ENCODE data around the gene FOXA3.

The FOXA3 gene

DNA sequence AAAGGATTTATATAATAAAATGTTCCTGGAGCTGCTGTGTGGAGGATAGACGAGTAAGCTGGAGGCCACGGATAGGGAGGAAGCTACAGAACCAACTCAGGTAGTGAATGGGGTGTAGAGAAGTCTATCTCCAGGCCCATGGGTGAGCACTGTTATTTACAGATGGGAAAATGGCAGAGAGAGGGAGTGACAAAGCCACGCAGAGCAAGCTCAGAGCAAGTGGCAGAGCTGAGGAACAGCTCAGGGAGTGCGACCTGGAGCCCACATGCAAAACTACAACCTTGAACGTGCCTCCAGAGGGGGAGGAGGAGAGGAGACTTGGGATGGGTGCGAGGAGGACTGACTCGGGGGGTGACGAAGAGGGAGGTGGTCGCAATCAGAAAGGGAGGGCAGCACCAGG is 35.6 kb upstream of the FOXA3 start:
- Histone ChIP-seq H3K4me3 (ENCODE audit: low read depth, low read length) (no peak overlapping the region), H3K36me3 (ENCODE audit: control insufficient read depth in 2 of 2, insufficient read depth in 1 of 2, low read length in 2 of 2) (peaks cover 26 to 88% of the 10 kb centered on the region in 2 experiments; a peak in 2 of 3 replicates), H3K4me1 (ENCODE audit: control insufficient read depth, insufficient read depth, low read length) (no peaks in the 10 kb centered on the region), H3K27ac (ENCODE audit: extremely low read depth, low read depth, low read length) (no peak overlapping the region), H3K9me3 (ENCODE audit: control insufficient read depth, insufficient read depth, low read depth, low read length) (no peaks in the 10 kb centered on the region)
- ChIA-PET CTCF (interaction anchor here (3.4 to 4.1 kb wide), 2 partner anchors 11 to 54 kb away, joined by 12 to 35 read pairs; no protein-coding TSS in a partner anchor), POLR2A (interaction anchor here (1.0 kb wide), 1 partner anchor 9 kb away, joined by 6 read pairs; no protein-coding TSS in a partner anchor)
- TF ChIP-seq SALL2 (tag by site-specific recombination; IDR thresholded peaks at IDR 0.05; ENCODE audit: borderline replicate concordance) (no peak), KLF17 (tag by site-specific recombination; IDR thresholded peaks at IDR 0.05) (no peak), MYNN (tag by site-specific recombination; IDR thresholded peaks at IDR 0.05; ENCODE audit: borderline replicate concordance) (no peak), HOXC10 (CRISPR knock-in tag; IDR thresholded peaks at IDR 0.05) (no peak), ZNF791 (tag by site-specific recombination; IDR thresholded peaks at IDR 0.05) (no peak), ZNF221 (tag by site-specific recombination; IDR thresholded peaks at IDR 0.05; ENCODE audit: borderline replicate concordance) (no peak), EGR2 (tag by site-specific recombination; IDR thresholded peaks at IDR 0.05; ENCODE audit: low read depth) (no peak), ZNF354C (tag by site-specific recombination; IDR thresholded peaks at IDR 0.05; ENCODE audit: borderline replicate concordance, low read depth) (no peak)
- TF ChIP-seq, protein P1, sequence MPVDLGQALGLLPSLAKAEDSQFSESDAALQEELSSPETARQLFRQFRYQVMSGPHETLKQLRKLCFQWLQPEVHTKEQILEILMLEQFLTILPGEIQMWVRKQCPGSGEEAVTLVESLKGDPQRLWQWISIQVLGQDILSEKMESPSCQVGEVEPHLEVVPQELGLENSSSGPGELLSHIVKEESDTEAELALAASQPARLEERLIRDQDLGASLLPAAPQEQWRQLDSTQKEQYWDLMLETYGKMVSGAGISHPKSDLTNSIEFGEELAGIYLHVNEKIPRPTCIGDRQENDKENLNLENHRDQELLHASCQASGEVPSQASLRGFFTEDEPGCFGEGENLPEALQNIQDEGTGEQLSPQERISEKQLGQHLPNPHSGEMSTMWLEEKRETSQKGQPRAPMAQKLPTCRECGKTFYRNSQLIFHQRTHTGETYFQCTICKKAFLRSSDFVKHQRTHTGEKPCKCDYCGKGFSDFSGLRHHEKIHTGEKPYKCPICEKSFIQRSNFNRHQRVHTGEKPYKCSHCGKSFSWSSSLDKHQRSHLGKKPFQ (tag by site-specific recombination; IDR thresholded peaks at IDR 0.05) = no peak
- TF ChIP-seq, protein P2, sequence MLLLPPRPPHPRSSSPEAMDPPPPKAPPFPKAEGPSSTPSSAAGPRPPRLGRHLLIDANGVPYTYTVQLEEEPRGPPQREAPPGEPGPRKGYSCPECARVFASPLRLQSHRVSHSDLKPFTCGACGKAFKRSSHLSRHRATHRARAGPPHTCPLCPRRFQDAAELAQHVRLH (tag by site-specific recombination; IDR thresholded peaks at IDR 0.05) = no peak

- ChIA-PET CTCF (interaction anchor here (4.1 kb wide), 1 partner anchor 12 kb away, joined by 35 read pairs; no protein-coding TSS in a partner anchor), POLR2A (no interaction called here)
- peaks cover 29 to 87% of the 10 kb centered on the region in 2 experiments; a peak in 2 of 3 replicates for H3K36me3 ChIP-seq (ENCODE audit: control insufficient read depth in 2 of 2, insufficient read depth in 1 of 2, low read length in 2 of 2)
These were observed 35.2 kb upstream of the FOXA3 start for GRCh38 chr19:45828945-45829344.

GRCh38 chr19:45834970-45835369 is 29.2 kb upstream of the FOXA3 start:
- ChIA-PET CTCF (interaction anchor here (0.7 to 4.3 kb wide), 3 partner anchors 18 to 36 kb away, joined by 3 to 28 read pairs (median 4); no protein-coding TSS in a partner anchor), POLR2A (no interaction called here)

More at GRCh38 chr19:45828945-45829344, 35.2 kb upstream of the FOXA3 start:
- Histone ChIP-seq H3K27ac (ENCODE audit: extremely low read depth, low read depth, low read length) (no peak overlapping the region), H3K4me3 (ENCODE audit: low read depth, low read length) (no peak overlapping the region), H3K9me3 (ENCODE audit: control insufficient read depth, insufficient read depth, low read depth, low read length) (no peaks in the 10 kb centered on the region), H3K4me1 (ENCODE audit: control insufficient read depth, insufficient read depth, low read length) (no peaks in the 10 kb centered on the region)
- TF ChIP-seq ZNF112 (tag by site-specific recombination; IDR thresholded peaks at IDR 0.05) (no peak), MZF1 (tag by site-specific recombination; IDR thresholded peaks at IDR 0.05; ENCODE audit: borderline replicate concordance) (no peak), ZNF404 (tag by site-specific recombination; IDR thresholded peaks at IDR 0.05) (no peak), OVOL3 (tag by site-specific recombination; IDR thresholded peaks at IDR 0.05) (no peak), SP7 (tag by site-specific recombination; IDR thresholded peaks at IDR 0.05) (no peak), KLF1 (tag by site-specific recombination; IDR thresholded peaks at IDR 0.05) (no peak), ZNF433 (tag by site-specific recombination; IDR thresholded peaks at IDR 0.05; ENCODE audit: low read depth) (no peak), ZNF146 (tag by site-specific recombination; IDR thresholded peaks at IDR 0.05) (no peak)

More at GRCh38 chr19:45834970-45835369, 29.2 kb upstream of the FOXA3 start:
- Histone ChIP-seq H3K27ac (ENCODE audit: extremely low read depth, low read depth, low read length) (no peak overlapping the region), H3K4me3 (ENCODE audit: low read depth, low read length) (no peak overlapping the region), H3K36me3 (ENCODE audit: control insufficient read depth in 2 of 2, insufficient read depth in 1 of 2, low read length in 2 of 2) (peaks cover 77 to 85% of the 10 kb centered on the region in 2 experiments), H3K4me1 (ENCODE audit: control insufficient read depth, insufficient read depth, low read length) (no peaks in the 10 kb centered on the region), H3K9me3 (ENCODE audit: control insufficient read depth, insufficient read depth, low read depth, low read length) (no peaks in the 10 kb centered on the region)
- no peak for TF ChIP-seq ZNF621 (tag by site-specific recombination; IDR thresholded peaks at IDR 0.05)
- TF ChIP-seq ZNF692 (tag by site-specific recombination; IDR thresholded peaks at IDR 0.05) = no peak
- TF ChIP-seq, protein P3, sequence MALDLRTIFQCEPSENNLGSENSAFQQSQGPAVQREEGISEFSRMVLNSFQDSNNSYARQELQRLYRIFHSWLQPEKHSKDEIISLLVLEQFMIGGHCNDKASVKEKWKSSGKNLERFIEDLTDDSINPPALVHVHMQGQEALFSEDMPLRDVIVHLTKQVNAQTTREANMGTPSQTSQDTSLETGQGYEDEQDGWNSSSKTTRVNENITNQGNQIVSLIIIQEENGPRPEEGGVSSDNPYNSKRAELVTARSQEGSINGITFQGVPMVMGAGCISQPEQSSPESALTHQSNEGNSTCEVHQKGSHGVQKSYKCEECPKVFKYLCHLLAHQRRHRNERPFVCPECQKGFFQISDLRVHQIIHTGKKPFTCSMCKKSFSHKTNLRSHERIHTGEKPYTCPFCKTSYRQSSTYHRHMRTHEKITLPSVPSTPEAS (tag by site-specific recombination; IDR thresholded peaks at IDR 0.05) = no peak
- TF ChIP-seq ZNF140 (tag by site-specific recombination; IDR thresholded peaks at IDR 0.05) = no peak

Measured in HEK293 (cell line).